Retinal pigment epithelial cell (primary cell): ENCODE measurements around the gene C1QL1.

Experiments used
- DNase-seq: peaks from one replicate; pipeline ENCODE4 v3.0.0-alpha.2; 2010; ENCODE audit warnings: low read depth
- H3K4me3 ChIP-seq: 2 replicates; pipeline ENCODE4 v1.5.1; 2011; ENCODE audit warnings: mild to moderate bottlenecking, low read length, control low read depth, moderate library complexity
- TF ChIP-seq, protein P1 (sequence below): conservative IDR thresholded peaks from 2 replicates; pipeline ENCODE4 v1.5.1; 2011; ENCODE audit warnings: low read depth, low read length, control low read depth, inconsistent platforms

C1QL1 gene

DNA sequence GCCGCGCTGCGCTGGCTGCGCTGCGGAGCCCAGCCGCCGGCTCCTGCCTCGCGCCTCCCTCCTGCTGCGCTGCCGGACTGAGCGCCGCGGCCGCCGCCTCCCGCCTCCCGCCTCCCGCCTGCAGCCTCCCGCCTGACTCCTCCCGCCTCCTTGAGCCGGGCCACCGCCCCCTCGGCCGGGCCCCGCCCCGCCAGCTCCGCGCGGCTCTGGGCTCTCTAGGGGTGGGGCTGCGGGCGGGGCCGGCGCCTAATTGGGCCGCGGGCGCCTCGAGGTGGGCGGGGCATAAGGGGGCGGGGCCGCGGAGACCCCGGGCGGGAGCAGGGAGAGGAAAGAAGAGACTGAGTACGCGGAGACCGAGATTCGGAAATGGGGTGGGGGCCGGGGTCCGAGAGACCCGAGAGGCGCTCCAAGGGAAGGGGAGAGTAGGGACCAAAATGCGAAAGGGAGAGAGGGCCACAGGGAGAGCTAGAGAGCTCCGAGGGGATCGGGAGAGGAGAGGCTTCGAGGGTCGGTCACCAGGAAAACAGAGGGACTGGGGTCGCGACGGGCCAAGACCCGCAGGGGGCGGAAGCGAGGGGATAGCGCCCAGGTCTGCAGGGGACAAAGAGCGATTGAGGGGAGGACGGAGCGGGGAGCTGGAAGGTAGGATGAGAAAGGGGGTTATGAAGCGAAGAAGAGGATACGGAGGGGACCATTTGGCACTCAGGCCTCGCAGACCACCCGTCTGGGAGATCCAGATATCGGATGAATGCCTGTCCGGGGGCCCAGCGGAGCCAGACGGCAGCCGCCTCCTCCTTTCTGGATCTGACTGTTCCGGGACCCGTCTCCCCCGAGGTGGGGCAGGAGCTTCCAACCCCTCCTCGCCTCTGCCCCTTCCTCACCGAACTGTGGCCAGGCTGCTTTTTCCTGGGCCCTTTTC lies at the start of gene C1QL1:
Gene C1QL1, minus strand, starts transcription at position 79 of the 919 bp plus-strand sequence. CDS start 255 bp downstream, outside the sequence.
- TF ChIP-seq, protein P1, sequence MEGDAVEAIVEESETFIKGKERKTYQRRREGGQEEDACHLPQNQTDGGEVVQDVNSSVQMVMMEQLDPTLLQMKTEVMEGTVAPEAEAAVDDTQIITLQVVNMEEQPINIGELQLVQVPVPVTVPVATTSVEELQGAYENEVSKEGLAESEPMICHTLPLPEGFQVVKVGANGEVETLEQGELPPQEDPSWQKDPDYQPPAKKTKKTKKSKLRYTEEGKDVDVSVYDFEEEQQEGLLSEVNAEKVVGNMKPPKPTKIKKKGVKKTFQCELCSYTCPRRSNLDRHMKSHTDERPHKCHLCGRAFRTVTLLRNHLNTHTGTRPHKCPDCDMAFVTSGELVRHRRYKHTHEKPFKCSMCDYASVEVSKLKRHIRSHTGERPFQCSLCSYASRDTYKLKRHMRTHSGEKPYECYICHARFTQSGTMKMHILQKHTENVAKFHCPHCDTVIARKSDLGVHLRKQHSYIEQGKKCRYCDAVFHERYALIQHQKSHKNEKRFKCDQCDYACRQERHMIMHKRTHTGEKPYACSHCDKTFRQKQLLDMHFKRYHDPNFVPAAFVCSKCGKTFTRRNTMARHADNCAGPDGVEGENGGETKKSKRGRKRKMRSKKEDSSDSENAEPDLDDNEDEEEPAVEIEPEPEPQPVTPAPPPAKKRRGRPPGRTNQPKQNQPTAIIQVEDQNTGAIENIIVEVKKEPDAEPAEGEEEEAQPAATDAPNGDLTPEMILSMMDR = peak; percentile 16
- peak within 1 kb of the TSS; percentile 45 for H3K4me3 ChIP-seq
- peak; percentile 41 for DNase-seq

DNA sequence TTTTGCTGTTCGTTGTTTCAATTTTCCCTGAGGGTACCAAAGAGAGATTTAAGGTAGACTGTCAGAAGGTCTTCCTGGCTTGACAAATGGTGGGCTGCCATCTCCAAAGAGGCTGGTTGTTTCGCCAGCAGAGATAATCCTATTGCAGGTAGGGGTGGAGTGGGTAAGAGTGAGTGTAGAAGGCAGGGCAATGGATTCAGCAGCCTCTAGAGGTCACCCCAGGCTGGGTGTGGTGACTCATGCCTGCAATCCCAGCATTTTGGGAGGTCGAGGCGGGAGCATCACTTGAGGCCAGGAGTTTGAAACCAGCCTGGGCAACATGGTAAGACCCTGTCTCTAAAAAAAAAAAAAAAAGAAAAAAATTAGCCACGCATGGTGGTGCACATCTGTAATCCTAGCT lies 48.7 kb upstream of the C1QL1 start:
- TF ChIP-seq, protein P1 = peak; percentile 36
- DNase-seq = no peak
- no peak overlapping the region for H3K4me3 ChIP-seq

- no peak overlapping the region for H3K4me3 ChIP-seq
- no peak for DNase-seq
- TF ChIP-seq, protein P1 = no peak
Measured at GRCh38 chr17:45016237-45016636, 48.1 kb upstream of the C1QL1 start.

DNA sequence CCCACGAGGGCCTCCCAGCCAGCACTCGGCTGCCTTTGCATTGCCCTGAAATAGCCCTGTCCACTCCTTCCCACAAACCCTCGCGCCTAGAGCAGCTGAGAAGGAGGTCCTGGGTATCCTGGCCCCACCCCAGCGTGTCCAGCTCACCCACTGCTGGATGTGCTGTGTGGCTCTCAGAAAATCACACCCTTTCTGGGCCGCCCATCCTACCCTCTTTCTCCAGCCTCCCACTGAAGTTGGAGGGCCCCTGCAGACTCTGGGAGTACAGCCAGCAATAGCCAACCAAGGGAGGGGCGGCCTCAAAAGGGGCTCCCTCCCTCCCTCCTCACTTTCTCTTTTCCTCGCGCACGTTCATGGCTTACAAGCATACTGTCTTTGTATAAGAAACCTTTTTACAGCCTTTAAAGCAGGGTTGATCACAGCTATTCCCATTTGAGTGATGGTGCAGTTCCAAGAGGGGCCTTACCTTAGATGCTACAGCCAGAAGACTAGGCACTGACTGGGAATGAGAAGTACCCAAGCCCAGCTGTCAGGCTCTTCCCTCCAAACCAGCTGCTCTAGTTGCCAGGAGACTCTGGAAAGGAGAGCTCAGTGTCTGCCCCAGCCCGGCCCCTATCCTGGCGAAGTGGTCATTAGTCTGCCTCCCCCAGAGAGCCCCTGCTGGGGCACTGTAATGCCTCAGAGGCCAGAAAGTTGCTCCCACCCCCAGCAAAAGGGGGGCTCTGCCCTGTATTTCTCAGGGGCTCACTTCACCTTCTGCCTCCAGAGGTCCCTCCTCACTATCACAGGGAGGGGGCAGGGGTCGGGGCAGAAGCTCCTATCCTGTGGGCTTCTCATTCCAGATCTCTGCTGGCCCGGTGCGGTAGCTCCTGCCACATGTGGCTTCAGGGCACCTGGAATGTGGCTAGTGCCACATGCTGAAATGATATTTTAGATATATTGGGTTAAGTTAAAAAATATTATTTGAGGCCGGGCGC lies 45.2 kb upstream of the C1QL1 start:
- H3K4me3 ChIP-seq = no peak overlapping the region
- TF ChIP-seq, protein P1 = no peak
- DNase-seq = no peak

DNA sequence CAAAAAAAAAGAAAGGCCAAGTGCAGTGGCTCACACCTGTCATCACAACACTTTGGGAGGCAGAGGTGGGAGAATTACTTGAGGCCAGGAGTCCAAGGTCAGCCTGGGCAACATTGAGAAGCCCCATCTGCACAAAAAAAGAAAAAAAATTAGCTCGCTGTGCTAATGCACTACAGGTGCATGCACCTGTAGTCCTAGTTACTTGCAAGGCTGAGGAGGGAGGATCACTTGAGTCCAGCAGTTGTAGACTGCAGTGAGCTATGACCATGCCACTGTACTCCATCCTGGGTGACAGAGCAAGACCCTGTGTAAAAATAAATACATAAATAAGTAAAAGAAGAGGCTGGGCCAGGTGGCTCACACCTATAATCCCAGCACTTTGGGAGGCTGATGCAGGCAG lies 43.7 kb upstream of the C1QL1 start:
- DNase-seq = no peak
- TF ChIP-seq, protein P1 = no peak
- no peak overlapping the region for H3K4me3 ChIP-seq

DNA sequence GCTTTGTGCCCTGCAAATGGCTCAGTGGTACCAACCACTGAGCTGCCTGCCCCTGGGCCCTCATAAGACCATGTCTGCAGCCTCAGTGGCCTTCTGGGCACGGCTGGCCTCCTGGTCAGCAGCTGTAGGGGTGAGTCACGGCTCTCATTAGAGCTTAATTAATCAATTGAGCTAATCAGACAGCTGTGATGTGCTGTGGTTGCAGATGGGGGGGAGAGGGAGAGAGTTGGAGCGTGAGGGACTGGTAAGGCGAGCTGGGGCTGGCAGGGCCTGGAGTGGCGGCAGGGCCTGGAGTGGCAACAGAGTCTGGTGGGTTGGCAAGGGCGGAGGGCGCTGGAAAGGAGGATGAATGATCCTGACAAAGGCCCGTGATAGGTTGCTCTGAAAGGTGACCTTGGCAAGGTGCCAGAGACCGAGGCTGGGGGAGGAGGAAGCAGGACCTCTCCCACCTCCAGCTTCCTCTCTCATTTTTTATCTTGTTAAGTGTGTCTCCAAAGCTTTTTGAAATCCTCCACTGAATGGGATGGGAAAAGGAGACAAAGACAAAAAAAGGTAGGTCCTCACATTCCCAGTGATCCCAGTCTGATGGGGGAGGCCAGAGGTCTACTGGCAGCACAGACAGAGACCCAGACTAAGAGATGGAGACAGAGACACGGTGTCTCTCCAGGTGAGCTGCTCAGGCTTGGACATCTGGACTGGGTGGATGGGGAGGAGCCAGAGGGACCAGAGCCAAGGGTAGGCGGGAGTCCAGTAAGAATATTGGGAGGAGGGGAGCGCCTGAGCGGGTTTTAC lies 41.8 kb upstream of the C1QL1 start:
- DNase-seq = no peak
- no peak overlapping the region for H3K4me3 ChIP-seq
- TF ChIP-seq, protein P1 = no peak
